GM21390 (cell line): ENCODE data around the gene GPR39.

Experiments used
- ATAC-seq: cut with Tn5 transposase; IDR thresholded peaks from one replicate; pipeline ENCODE4 v1.9.1; 2021; ENCODE audit not compliant: unreplicated experiment

GPR39 gene

DNA sequence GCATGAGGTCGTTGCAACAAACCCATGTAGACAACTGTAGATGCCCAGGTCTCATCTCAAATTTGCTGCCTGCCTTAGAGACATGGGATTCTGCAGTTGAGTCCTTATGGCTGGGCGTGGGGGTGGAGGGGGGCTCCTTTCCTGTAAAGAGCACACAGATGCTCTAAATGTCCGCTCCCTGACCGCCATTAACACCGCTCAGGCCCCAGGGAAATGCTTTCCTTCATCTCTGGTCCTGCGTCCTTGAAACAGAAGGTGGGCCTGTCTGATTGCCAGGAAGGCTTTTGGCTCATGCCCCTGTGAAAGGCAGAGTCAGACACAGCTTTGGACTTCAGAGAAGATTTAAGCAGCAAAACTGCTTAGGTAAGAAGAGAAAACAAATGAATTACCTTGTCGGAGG, 25.7 kb downstream of the GPR39 start:
- no peak for ATAC-seq

DNA sequence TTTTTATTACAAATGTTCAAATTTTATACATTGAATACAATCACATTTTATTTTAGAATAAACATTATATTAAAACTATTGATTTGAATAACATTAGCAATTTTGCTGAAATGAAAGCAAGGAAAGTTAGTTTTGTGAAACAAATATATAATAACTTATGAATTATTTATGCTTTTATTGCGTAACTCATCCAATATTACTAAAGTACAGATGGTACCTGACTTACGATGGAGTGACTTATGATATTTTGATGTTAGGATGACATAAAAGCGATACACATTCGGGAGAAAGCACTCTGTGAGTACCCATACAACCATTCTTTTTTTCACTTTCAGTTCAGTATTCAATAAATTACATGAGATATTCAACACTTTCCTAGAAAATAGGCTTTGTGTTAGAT, 26.5 kb downstream of the GPR39 start:
- no peak for ATAC-seq

DNA sequence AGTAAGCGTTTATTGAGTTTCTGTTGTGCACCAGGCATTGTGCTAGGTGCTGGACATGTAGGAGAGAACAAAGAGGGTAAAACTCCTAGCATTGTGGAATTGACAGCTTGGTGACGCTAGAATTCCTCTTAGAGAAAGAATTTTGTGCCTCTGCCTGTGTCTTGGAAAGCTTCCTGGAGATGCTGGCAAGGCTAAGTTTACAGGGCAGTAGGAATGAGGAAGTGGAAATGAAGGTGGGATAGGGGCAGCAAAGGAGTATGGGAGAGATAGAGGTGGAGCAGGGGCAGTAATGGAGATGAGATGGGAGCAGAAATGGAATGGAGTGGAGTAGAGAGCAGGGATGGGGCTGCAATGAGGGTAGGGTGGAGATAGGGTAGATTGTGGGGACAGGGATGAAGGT, 29.8 kb downstream of the GPR39 start:
- no peak for ATAC-seq

DNA sequence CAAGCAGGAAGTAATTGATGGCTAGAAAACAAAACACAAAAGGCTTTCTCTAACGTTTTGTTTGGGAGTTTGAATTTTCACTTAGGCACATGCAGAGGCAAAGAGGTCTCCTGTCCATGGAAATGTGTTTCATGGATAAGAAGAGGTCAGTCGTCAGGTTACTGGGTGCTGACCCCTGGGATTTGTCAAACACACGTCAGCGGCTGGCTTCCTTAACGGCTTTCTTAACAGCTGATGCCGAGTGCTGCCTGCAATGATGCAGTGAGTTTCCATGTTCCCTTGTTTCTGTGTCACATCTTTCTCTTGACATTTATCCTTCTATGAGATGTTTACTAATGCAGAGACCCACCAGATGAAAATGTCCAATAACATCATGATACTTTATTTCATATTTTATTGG, 31.7 kb downstream of the GPR39 start:
- ATAC-seq = no peak

DNA sequence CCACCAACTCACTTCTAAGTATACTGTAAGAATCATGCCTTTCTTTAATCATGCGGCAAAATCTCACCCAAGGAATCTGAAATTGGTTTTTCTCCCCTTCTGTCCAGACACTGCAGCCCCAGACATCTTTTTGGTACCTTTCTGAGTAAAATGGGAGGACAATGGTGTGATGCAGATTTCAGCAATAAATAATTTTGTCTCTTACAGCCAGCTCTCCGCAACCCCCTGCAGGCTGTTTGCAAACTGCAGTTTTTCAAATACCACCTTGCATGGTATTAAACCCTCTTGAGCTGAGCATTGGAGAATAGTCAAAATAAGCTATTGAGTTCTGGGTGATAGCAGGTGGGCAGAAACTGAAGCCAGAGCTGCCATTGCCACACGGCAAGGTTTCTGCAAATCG, 32.2 kb downstream of the GPR39 start:
- ATAC-seq = no peak

DNA sequence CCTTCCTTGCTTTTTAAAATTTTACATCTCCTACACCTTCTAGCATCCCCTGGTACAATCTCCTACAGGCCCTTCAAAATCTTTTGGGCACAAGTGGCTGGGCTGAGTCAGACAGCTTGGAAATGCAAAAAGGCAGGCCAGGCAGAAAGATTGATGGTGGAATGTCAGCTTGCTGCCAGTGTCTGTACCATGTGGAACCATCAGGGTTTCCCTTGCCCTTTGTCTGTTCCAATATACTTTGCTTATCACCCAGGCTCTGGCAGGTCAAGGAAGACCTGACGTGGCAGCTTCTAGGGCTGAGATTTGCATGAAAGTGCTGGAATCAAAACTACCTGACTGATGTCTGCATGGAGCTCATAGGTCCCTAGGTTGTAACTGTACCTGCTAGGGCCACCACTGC, 33.3 kb downstream of the GPR39 start:
- no peak for ATAC-seq

DNA sequence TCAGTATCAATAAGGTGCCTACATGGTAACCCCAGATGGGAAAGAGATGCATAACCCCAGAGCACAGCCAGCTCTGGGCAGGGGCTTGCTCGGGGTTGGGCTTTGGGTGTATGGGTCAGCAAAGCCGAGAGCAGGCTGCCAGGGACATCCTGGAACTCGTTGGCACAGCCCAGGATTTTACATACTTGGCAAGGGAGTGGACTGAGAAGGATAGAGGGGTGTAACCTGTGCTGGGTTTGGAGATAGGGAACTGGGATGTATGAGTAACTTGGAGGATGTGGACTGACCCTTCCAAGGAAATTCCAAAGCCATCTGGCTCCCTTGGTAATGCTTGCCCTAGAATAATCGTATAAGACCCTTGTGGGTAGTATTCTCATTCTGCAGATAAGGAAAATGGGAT, 44.2 kb downstream of the GPR39 start:
- ATAC-seq = no peak

DNA sequence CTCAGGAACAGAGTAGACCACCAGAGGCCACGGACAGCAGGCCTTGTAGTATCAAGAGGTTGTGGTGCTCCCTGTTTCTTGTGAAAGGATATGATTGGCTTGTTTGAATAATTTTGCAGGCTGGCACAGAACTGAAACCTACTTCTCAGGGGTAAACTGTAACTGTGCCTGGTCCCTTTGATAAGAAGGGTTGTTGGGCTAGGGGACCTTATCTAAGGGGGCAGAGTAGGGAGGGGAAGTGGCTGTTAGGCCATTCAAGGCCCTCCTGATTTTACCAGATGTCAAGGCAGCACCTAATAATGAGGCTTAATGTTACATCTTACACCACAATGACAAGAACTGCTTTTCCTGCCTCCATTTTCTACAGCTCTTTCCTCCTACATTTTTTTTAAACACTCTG, 45.6 kb downstream of the GPR39 start:
- ATAC-seq = no peak

DNA sequence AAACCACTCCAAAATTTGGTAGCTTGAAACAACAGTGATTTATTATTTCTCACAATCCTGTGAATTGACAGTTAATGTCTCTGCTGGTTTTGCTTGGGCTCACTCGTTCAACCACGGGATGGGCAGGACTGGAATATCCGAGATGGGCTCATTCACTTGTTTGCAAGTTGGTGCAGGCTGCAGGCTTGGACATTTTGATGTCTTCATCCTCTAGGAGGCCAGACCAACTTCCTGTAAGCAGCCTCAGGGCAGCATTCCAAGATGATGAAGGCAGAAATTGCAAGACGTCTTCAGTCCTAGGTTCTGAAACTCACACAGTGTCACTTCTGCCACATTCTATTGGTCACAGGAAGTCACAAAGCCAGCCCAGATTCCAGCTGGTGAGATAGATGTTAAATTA, 47.1 kb downstream of the GPR39 start:
- ATAC-seq = no peak

DNA sequence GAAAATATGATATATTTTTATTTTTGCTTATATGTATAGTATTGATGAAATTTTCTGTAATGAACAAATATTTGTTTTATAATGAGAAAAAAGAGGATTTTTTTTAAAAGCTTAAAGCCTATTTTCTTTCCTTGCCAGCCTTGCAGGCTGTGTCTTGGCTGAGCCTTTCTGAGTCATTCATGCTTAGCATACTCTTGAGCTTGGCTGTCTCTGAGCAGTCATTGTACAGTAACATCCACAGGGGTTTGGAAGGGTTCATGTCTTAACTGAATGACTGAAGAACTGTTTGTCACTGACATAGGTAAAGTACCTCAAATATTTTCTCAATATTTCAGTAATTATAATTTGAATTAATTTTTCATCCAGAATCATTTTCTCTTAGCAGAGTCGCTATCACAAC, 49.3 kb downstream of the GPR39 start:
- ATAC-seq = no peak

DNA sequence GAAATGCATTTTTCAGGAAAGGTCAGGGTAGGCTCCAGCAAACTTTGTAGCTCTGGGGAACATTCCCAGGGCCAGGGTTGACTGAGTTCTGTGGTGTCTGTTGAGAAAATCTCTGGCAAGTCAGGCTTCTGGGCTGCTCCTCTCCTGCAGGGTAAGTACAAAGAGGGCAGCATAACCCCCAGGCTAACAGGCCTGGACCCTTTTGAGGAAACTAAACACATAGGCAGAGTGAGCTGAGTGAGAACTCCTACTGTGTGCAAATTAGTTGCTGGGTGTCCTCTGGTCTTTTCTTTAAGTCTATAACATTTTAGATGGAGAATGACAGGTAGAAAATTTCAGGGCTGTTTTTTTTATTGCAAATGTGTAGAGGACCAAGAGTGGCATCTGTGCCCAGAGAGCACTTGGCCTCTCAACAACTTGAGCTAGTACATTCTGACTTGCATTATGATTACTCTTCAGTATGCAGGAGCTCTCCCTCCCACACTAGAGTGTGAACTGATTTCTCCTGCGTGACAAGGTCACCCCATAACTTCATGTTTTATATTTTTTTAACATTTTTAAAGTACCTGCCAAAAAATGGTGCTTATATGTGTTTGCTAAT, 49.9 kb downstream of the GPR39 start:
- no peak for ATAC-seq

DNA sequence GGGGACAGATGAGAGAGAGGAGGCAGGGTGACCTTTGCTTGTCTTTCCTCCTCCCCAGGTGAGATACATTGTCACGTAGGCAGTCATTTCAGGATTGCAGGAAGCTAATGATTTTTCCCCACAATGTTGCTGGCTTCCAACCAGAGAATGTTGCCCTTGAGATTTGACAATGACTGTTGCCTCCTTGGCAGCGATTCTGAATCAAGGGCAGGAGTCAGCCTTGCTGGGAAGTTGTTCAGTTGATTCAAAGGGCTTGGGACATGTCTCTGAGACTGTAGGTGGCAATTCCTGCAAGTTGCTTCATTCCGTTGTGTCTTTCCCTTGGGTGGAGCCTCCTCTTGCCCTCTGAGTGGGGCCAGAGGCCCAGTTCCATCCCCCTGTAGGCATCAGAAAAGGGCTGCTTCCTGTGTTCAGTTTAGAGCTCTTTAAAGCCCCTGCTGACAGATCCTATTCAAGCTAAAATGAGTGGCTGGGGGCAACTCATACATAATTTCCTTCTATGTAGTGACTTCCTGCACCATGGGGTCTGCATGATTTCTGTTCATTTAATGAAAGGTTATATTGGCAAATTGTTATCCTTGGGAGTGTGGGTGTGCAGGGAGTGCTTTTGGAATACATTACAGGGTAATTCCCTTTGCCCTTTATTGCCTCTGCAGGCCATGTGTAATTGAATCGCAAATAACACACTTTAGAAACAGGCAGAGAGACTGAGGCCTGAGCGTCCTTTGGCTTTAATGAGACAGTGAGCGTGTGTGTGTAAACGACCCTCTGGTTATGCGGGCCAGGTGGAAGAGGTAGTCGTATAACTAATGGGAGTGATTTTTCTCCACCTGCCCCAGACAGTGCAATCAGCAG, 52.4 kb downstream of the GPR39 start:
- no peak for ATAC-seq

DNA sequence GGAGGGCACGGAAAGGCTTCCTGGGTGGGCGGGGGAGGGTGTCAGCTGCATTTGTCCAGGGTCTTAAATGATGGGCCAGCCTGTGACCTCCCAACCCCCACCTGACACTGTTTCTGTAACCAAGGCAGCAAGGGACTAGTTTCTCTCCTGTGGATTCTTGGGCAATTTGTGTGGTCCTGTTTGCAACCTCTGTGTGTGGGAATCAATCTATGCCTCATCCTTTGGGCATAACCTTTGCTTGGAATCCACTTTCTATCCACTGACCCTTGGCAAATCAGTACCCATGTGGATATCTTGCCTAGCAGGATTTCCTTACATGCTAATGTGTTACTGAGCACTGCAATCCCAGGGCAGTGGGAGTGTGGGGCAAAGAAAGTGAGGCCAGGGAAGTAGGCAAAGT, 54.1 kb downstream of the GPR39 start:
- ATAC-seq = no peak

DNA sequence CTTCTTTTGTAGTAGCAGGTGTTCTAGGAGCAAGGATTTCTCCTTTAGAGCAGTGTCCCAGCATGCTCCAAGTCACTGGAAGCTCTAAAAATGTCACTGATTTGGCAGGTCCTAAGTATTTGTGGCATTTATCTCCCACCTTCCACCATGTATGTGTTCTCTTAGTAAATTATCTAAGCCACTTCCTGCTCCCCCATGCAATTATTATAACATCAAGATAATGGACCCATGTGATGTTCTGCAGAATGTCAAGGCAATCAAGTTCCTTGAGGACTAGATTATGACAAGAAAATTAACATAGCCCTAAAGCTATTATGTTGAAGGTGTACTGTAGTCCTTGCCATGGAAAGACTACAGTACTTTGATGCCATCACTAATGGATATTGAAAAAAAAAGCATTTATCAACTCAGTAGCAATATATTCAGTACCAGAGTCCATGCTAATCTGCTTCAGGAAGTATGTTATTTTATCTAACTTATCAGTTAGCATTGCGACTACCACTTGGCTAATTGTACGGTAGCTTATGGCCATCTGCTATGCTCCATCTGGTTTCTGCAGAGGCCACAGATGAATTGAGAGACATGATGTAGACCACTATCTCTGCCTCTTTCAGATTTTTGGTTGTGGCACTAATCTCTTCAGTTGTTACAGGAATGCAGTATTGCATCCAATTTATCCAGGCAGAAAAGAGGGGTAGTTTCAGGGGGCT, 56.7 kb downstream of the GPR39 start:
- no peak for ATAC-seq

DNA sequence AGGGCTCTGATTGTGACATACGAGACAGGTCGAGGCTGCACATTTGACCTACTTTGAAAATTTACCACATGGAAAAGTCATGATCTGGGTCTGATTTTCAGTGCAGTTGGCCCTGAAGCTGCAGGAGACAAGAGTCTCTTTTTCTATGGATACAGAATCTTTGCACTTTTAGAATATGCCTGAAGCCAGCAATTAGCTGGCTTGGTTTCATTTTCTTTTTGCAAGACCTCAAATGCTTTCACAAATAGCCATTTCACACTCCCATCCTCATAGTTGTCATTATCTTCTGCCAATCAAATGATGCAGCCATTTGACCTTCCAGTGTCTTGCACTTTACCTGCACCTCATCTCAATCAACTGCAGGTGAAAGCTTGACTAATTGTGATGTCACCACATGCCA, 59.0 kb downstream of the GPR39 start:
- no peak for ATAC-seq

DNA sequence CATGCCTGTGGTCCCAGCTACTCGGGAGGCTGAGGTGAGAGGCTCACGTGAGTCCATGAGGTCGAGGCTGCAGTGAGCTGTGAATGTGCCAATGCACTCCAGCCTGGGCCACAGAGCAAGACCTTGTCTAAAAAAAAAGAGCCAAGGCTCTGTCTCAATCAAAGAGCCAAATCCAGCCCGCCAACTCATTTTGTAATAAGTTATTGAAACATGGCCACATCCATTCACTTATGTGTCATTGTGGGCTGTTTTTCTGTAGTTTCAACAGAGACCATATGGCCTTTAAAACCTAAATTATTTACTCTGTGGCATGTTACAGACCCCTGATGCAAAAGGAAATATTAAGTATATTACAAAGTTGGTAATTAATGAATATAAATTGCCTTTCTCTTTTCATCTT, 60.8 kb downstream of the GPR39 start:
- ATAC-seq = no peak

DNA sequence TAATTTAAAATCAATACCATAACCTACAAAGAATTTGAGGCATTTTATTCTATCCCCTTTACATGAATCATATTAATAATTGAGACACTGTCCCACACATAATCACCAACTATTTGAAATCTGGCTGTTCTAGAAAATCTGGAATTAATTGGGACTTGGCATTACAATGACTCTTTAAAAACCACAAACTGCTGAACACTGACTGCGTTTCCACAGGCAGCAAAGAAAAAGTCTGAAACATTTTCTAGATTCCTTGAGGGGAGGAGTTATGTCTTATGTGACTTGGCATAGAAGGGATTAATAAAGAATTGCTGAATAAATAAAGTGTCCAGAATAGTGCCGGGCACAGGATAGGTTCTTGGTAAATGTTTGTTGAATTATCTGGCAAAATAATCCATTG, 61.4 kb downstream of the GPR39 start:
- ATAC-seq = no peak

DNA sequence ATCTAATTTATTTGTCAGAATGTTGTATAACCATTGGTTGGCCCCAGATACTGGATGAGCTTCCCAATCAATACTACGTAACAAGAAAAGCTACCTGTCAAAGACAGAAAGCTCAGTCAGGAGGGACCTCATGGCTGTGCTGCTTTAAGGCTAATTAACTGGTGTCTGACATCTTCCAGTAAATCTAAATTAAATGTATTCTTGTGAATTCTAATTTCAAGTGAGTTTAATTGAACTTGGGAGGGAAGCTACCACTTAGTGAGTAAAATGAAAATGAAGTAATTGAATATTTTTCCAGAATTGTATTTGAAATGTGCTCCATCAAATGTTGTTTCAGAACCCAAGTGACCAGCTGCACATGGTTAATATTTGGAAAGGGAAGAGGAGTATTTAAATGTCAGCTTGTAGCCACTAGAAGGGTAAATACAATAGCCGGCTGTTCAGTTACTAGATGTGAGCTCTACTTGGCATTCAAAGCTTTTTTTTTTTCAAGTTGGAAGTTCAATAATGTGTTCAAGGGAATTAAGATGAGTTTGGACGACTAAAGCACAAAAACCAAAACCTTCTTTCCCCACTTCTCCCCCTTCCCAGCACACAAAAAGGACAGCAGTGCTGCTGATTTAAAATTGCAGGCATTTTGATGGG, 62.0 kb downstream of the GPR39 start:
- no peak for ATAC-seq

DNA sequence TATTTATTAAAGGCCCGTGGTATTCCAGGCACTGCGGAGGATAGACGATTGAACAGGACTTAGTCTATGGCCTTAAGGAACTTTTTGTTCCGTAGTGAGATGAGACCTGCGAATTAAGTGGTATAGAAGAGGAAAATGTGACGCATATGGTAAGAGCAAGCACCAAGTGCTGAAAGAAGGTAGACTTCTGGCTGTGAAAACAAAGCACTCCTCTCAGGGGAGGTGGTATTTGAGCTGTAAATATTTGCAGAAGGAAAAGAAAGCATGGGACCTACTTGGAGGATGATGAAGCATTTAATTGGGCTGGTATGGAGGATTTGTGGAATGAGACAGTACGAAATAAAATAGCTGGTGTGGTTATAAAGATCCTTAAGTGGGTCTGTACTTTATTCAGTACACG, 62.5 kb downstream of the GPR39 start:
- ATAC-seq = no peak

DNA sequence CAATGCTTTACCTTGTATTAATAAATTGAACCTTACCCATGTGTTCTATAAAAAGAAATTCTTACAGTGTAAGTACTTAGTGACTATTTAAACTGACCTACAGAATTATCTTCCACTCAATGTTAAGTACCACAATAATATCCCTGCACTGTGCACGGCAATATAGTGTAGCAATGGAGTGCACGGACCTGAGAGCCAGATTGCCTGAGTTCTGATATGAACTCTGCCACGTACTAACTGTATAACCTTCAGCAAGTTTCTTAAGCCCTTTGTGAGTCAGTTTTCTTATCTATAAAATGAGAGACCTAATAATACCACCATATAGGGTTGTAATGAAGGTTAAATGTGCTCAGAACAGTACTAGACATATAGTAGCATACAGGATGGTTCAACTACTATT, 66.2 kb downstream of the GPR39 start:
- ATAC-seq = no peak

DNA sequence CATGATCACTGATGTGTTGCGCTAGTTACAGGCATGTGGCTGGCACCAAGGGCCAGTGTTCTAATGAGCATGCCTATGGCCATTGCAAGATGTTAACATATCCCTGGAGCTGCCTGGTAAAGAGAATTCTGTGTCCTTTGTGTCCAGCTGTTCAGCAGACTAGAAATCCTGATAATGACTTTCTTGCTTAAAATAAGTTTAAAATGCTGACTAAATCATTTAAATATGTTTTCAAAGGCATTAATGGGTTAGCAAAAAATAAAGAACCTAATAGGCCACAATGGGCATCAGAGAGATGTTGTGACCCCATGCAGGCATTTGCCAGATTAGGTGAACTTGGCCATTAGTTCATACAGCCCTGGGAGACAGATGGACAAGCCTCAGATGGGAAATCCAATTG, 67.5 kb downstream of the GPR39 start:
- ATAC-seq = no peak

DNA sequence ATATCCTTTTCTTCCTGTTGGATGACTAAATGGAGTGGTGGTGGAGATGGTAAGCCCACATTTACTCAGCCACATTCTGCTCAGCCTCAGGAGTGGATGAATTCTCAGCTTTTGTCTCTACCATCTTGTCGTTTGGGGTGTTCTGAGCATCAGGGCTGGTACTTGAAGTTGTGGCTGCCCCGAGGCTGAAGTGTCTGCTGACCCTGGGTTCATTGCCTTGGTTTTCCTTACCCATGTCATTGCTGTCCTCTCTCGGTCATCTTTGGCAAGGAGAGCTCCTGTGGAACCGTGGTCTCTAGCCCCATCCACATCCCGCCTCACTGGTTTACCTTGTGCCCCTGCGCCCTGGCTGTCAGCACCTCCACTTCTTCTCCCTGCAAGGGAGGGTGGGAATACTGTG, 71.9 kb downstream of the GPR39 start:
- no peak for ATAC-seq
